Measurements from ENCODE around the gene ENTHD1.
A peak's percentile ranks its signal among the peaks of the same experiment; 100 is the strongest.

ENTHD1 gene, protein sequence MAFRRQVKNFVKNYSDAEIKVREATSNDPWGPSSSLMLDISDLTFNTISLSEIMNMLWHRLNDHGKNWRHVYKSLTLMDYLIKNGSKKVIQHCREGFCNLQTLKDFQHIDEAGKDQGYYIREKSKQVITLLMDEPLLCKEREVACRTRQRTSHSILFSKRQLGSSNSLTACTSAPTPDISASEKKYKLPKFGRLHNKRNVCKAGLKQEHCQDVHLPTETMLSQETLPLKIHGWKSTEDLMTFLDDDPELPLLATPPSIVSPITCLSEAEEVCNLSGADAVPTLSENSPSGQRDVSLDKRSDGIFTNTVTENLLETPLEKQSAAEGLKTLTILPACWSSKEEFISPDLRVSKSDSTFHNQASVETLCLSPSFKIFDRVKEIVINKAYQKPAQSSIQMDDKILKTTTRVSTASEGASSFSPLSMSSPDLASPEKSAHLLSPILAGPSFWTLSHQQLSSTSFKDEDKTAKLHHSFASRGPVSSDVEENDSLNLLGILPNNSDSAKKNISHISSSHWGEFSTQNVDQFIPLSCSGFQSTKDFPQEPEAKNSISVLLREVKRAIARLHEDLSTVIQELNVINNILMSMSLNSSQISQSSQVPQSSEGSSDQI

DNA sequence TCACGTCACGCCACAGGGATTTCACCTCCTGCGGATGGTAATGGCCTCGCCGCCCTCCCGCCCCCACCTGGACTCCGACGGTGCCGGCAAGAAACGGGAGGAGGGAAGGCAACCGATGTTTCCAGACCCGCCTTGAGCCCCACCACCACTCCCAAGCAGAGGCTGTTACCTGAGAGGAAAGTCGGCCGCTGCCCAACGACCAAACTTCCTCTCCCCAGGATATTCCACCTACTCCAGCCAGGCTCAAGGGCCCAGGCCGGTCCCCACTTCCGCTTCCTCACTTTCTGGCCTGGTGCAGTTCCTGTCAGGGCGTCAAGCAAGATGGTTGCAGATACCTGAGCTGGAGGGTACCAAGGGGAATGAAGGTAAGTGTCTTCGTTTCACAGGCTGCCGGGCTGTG lies at the start of gene ENTHD1:
Gene ENTHD1, minus strand, starts transcription at position 235 of the 400 bp plus-strand sequence. CDS start 6,012 bp downstream, outside the sequence.
- no peak for DNase-seq
- in situ Hi-C loops (cut with MboI; ENCODE audit: low pct_unique_long_range_greater_than_20kb, low sequenced_read_pairs): no loop called here

DNA sequence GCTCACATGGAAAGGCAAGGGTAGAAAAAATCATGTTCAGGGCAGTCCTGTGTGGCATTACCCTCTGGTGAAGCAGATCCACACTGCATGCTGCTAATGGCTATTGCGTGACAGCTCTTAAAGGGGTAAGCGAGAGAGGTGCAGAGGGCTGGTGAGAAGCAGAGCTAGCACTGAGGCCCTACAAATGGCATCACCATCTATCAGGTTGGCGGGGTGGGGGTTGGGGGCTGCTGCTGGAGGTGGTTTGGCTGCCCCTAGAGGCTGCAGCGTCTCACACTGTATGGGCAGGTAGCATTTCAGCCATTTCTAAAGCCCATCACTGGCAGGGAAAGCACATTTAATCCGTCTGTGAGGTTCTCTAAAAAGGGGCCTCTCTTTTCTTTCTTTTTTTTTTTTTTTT lies 49.8 kb upstream of the ENTHD1 start:
- in situ Hi-C loops (cut with MboI; ENCODE audit: low pct_unique_long_range_greater_than_20kb, low sequenced_read_pairs): no loop called here
- no peak for DNase-seq

DNA sequence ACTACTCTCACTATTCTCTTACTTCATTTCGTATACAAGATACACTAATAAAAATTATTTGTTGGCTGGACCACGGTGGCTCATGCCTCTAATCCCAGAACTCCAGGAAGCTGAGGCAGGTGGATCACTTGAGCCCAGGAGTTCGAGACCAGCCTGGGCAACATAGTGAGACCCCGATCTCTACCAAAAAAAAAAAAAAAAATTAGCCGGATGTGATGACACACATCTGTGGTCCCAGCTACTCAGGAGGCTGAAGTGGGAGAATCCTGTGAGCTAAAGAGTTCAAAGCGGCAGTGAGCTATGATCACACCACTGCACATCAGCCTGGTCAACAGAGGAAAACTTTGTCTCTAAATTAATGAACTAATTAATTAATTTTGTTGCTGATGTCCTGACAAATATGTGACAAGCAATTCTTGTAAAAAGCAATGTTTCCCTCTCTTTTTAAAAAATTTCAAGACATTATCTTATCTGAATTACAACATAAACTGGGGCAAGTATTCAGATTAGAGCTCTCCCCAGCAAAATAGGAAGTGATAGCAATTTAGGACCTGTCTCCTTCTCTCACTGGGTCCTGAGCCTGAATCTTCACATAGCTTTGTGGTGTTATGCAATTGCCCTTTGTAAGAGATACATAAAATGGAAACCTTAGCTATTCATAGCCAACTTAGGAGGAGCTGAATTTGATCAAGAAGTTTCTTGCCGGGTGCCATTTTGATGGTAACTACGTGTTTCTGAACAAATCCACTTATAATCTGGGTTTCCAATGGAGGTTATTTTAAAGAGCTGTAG lies 49.1 kb upstream of the ENTHD1 start:
- DNase-seq: no peak
- in situ Hi-C loops (cut with MboI; ENCODE audit: low pct_unique_long_range_greater_than_20kb, low sequenced_read_pairs): no loop called here

DNA sequence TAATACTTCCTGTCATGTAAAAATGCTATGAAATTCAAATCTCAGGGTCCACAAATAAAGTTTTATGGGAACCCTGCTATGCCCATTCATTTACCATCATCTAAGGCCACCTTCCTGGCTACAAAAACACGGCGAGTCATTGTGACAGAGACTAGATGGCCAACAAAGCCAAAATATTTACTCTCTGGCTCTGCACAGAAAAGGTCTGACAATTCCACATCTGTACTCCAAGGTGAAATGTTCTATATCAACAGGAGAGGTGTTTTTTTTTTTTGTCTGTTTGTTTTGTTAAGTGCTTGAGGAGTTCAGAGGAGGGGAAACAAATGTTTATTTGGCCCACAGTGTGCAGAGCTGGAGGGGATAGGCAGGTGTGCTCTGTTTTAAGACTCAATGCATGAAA lies 48.0 kb upstream of the ENTHD1 start:
- no peak for DNase-seq
- in situ Hi-C loops (cut with MboI; ENCODE audit: low pct_unique_long_range_greater_than_20kb, low sequenced_read_pairs): no loop called here

DNA sequence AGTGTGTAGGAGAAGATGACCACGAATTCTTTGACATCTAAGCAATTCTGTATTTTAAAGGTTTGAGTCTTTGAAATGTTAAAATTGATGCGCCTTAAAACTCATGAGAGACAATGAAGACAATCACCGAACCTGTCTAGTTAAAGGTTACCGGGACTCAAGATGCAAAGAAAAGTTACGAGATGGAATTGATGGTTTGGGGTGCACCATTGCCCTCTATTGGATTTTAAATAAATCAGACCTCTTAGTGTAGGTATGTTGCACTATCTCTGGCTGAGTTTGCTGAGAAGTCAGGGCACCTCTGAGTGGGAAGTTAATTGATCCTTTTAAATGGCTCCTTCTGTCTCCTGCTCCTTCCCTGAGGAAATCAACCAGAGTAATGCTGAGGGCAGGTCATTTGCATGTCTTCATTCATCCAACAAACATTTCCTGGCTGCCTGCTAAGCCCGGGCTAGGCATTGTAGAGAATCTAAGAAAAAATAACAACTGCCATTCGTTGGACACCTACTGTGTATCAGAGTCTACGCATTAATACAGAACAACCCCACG lies 47.3 kb upstream of the ENTHD1 start:
- no peak for DNase-seq
- in situ Hi-C loops (cut with MboI; ENCODE audit: low pct_unique_long_range_greater_than_20kb, low sequenced_read_pairs): no loop called here

DNA sequence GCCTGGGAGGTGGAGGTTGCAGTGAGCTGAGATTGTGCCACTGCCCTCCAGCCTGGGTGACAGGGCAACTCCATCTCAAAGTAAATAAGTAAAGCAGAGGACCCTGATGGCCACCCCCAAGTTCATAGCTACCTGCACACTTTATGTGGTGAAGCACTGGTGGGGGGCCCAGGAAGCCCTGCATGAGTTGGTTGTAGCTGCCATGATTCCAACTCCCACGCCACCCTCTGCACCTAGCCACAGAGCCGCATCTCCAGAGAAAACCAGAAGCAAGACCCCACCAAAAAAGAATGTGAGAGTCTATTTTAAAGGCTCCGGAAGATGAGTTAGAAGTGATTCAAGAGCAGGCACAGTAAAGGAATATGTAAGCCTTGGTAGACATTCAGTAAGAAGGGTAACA lies 46.3 kb upstream of the ENTHD1 start:
- in situ Hi-C loops (cut with MboI; ENCODE audit: low pct_unique_long_range_greater_than_20kb, low sequenced_read_pairs): no loop called here
- DNase-seq: no peak

DNA sequence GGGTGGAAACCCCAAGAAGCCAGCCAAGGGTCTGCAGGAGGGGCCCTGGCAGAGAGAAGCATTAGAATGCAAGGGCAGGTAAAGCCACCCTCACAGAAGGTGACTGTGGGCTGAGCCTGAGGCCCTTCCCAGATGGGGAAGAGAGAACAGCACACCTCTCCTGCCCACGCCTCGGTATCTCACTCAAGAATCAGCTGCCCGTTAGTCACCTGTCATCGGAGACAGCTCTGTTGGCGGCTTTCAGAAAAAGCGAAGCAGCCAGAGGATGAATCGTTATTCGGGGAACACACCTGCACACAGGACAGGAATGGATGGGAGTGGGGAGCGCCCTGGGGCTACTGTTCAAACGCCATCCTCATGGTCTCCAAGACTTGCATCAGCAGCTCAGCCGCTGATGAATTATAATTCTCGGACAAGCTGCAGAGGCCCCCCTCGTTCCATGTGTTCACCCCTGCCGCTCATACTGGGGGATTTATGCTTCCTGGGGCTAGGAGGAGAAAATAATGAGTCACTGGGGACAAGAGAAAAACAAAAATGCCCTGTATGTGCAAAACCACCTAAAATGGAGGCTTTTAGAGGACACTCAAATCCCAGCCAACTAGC lies 45.0 kb upstream of the ENTHD1 start:
- in situ Hi-C loops (cut with MboI; ENCODE audit: low pct_unique_long_range_greater_than_20kb, low sequenced_read_pairs): no loop called here

DNA sequence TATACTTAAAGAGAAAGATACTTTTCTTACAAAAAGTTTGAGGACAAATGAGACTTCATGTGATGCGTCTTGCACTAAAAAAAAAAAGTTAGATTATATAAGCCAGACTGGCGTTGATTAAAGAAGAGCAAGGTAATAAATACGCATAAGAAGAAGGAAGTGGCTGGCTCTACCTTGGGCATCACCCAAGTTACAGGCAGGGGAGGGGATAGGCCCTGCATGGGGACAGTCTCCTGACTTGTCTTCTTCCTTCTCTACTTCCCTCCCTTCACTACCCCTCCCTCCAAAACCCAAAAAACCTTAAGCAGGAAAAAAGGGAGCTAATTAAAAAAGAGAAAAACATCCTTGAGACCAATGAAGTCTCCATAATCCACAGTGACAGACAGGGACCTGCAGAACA lies 44.3 kb upstream of the ENTHD1 start:
- no peak for DNase-seq

More for the DNA sequence above, 45.0 kb upstream of the ENTHD1 start:
- no peak for DNase-seq

DNA sequence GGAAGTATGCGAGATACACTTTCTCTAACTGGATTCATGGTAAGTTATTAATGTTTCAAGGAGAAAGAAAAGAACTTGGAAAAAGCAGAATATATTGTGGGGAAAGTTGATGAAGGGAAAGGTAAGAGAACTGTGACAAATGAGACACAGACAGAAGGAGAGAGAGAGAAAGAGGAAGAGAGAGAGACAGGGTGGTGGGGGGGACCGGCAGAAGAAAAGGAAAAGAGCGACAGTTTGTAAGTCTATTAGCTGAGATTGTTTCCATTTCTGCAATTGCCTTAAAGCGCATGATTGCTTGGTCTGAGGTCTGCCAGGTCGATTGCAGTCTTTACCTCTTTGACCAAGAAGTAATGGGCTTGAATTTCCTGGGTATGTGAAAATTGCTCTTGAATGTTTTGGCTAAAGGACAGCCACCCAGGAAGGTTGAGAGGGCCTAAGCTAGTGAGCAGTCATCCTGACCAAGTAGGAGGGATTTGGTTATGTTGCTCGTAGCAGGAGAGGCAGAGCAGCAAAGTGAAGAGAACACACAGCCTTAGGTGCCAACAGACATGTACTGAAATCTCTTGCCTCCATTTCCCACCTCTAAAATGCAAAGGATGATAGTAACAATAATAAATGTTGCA lies 43.1 kb upstream of the ENTHD1 start:
- in situ Hi-C loops (cut with MboI; ENCODE audit: low pct_unique_long_range_greater_than_20kb, low sequenced_read_pairs): no loop called here
- no peak for DNase-seq

More for the DNA sequence above, 44.3 kb upstream of the ENTHD1 start:
- in situ Hi-C loops (cut with MboI; ENCODE audit: low pct_unique_long_range_greater_than_20kb, low sequenced_read_pairs): no loop called here

DNA sequence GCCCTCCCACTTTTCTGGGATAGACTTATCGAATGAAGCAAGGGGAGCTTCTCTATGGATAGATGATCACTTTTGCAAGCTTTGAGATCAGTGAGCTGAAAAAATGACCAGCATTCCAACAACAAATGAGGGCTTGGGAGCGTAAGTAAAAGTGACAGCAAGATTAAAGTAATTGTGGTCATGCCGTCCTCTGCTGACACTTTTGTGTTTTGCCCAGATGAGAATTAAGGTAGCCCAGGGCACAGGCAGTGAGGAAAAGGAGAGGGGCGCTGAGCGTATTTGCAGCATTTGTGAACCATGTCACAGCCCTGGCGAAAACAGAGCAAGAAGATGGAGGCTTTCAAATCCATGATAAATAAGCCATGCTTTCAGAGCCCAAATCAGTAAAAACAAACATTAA lies 42.1 kb upstream of the ENTHD1 start:
- DNase-seq: no peak
- in situ Hi-C loops (cut with MboI; ENCODE audit: low pct_unique_long_range_greater_than_20kb, low sequenced_read_pairs): no loop called here

DNA sequence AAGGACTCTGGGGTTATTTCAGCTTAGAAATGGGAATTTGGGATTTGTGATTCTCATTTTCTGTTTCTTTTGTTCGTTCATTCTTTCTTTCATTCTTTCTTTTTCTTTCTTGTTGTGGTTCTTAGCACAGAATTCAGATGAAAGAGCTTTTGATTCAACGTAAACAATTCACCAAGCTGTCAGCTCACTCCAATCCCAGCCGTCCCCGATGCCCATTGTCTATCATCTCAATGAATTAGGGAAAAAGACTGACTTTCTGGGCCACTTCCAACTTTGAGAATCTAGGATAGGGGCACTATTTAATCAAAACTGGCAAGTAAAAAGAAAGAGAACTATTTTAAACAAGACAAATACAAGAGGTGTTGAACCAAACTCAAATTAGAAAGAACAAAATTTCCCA lies 41.6 kb upstream of the ENTHD1 start:
- in situ Hi-C loops (cut with MboI; ENCODE audit: low pct_unique_long_range_greater_than_20kb, low sequenced_read_pairs): no loop called here
- DNase-seq: no peak

DNA sequence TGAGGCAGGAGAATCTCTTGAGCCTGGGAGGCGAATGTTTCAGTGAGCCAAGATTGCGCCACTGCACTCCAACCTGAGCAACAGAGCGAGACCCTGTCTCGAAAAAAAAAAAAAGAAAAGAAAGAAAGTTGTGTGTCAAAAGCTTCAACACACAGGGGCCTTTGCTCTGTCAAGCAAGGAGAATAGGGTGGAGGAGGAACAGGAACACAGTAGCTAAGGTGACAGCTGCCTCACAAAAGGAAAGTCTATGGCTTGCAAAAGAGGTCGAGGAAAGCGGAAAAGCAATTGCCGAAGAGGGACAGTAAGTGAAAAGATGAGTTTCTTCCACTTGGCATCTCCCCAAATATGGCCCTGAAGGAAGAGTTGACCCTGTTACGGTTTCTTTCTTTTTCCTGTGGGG lies 40.2 kb upstream of the ENTHD1 start:
- no peak for DNase-seq
- in situ Hi-C loops (cut with MboI; ENCODE audit: low pct_unique_long_range_greater_than_20kb, low sequenced_read_pairs): no loop called here

DNA sequence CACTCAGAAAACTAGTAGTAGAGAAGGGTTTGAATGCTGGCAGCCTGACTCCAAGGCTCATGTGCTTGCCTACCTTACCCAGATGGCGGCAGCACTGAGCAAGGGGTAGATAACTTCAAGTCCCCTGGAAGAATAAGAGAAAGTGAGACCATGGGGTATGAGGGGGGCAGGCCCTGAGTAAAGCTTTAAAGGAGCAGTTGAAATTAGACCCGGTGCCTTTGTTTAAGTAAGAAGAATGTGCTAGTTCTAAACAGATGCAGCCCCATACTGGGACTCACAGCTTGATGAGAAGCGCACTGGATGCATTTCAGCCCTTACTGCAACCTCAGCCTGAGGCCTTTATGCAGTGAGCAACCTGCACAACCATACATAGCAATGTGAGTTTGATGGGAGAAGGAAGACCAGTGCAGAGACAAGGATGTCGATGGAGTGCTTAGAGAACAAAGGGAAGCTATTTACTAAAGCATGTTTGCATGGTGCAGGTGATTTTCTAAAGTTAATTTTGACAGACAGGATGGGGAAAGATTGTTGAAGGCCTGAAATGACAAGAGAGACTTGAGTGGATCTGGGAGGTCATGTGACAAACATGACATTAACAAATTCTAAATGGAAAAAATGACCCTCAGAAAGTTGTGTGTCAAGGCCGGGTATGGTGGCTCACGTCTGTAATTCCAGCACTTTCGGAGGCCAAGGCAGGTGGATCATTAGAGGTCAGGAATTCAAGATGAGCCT lies 39.5 kb upstream of the ENTHD1 start:
- in situ Hi-C loops (cut with MboI; ENCODE audit: low pct_unique_long_range_greater_than_20kb, low sequenced_read_pairs): no loop called here
- peak; percentile 66 for DNase-seq

DNA sequence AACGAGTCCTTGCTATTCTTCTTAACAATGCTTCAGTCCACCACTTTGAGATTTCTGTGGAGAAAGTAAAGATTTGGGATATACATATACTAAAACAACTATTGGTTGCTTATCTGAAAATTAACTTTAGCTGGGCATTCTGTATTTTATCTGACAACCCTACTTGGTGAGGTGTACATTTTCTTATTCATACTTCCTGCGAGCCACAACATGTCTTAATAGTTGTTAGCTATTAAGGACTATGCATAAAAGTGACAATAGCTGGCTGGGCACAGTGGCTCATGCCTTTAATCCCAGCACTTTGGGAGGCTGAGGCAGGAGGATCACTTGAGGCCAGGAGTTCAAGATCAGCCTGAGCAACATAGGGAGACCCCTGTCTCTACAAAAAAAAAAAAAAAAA lies 38.6 kb upstream of the ENTHD1 start:
- no peak for DNase-seq
- in situ Hi-C loops (cut with MboI; ENCODE audit: low pct_unique_long_range_greater_than_20kb, low sequenced_read_pairs): no loop called here

DNA sequence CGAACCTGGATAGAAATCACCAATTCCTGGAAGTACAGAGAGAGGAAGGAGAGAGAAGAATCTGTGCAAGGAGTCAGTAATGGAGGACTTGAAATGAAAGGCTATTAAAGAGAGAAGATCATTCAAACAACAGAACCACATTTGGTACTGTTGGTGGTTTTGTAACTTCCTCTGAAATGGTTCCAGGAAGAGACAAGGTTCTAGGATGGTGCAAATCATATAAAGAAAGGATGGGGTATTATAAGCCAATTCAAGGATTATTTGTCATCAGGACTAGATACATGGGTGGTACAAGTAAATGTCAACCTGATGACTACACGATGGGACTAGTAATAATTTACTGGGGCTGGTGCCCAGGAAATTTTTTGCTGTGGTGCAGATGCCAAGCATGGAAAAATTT lies 37.7 kb upstream of the ENTHD1 start:
- in situ Hi-C loops (cut with MboI; ENCODE audit: low pct_unique_long_range_greater_than_20kb, low sequenced_read_pairs): no loop called here
- DNase-seq: no peak

DNA sequence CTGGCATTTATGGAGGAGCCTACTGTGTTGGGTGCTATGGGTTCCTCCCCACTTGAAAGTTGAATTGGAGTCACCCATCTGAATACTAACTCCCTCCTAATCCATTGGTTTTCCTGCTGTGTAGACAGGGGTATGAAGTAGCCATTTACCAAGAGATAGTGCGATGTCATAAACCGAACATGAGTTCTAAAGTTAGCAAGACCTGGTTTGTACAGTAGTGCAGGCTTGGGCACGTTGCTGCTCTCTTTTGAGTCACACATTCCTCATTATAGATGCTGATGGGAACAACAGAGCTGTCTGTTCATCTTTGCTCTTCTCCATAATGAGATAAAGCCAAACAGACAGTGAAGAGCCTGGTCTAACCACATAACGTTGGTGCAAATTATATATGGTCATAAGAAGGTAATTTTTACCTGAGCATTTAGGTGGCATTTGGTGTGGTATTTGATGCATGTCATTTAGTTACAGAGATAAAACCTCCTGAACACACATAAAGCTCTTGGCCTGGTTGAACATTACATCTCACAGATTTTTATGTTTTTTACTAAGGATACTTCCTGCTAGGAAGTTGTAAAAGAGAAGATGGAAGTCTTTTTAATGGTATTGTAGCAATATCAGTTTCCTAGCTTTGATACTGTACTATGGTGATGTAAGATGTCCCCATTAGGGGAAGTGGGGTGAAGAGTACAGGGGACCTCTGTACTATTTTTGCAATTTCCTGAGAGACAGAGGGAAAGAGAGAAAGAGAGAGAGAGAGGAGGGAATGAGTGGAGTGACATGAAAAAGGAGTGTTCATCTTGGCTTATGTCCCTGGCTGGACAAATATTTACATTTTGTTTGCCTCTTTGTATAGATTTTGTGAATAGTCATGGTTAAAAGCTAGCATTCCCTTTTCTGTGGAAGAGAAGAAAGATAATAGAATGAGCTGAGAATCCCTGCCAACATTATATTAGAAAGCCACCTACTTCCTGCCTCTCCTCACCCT lies 35.3 kb upstream of the ENTHD1 start:
- in situ Hi-C loops (cut with MboI; ENCODE audit: low pct_unique_long_range_greater_than_20kb, low sequenced_read_pairs): no loop called here
- DNase-seq: no peak

DNA sequence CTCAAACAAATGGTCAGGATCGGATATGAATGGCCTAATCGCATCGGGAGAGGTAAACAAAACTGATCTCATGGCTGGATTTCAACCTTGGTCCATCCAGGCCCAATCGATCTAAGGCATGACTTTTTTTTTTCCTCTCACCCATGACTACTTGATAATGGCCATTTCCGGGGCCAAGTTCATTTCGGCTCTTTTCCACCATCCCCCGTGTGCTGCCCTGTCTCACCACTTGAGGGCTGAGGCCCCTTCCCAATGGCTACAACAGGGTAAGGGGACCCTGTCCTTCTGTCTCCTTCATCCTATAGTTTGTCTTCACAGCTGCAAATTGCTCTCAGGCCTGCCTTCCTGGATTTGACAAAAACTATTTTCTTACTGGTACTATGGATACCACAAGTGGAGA lies 34.0 kb upstream of the ENTHD1 start:
- DNase-seq: no peak
- in situ Hi-C loops (cut with MboI; ENCODE audit: low pct_unique_long_range_greater_than_20kb, low sequenced_read_pairs): no loop called here
